Neural cell (in vitro differentiated cells): ENCODE measurements around the gene DEFB131A.
"Not testable (repeated sequence)": the region's sequence is repeated elsewhere in the genome, so short reads cannot be mapped to it uniquely, and the experiment has no call there.

Experiments
- CTCF ChIP-seq: fragments of 450-650 bp; IDR thresholded peaks from 2 replicates; pipeline ENCODE4 v1.5.1; 2014; ENCODE audit warnings: antibody characterized with exemption, mild to moderate bottlenecking, moderate library complexity; ENCODE audit not compliant: poor library complexity, severe bottlenecking
- EP300 ChIP-seq: fragments of 450-650 bp; conservative IDR thresholded peaks from 2 replicates; pipeline ENCODE4 v1.6.1; 2014; ENCODE audit warnings: antibody characterized with exemption, mild to moderate bottlenecking, moderate library complexity; ENCODE audit not compliant: poor library complexity, severe bottlenecking
- EZH2 ChIP-seq: fragments of 200-600, 300-800 bp; shearing (Covaris generic), sonication (generic); IDR thresholded peaks from 2 replicates; pipeline ENCODE4 v1.6.1; 2014; ENCODE audit warnings: antibody characterized with exemption, low read length, borderline replicate concordance, mild to moderate bottlenecking; ENCODE audit not compliant: insufficient read depth, poor library complexity, severe bottlenecking
- POLR2AphosphoS5 ChIP-seq: IDR thresholded peaks from 2 replicates; pipeline ENCODE4 v1.6.1; 2012
- RAD21 ChIP-seq: fragments of 450-650 bp; conservative IDR thresholded peaks from 2 replicates; pipeline ENCODE4 v1.6.1; 2014; ENCODE audit warnings: antibody characterized with exemption, mild to moderate bottlenecking, moderate library complexity
- TF ChIP-seq, protein P1 (sequence below): IDR thresholded peaks from 2 replicates; pipeline ENCODE4 v1.6.1; 2012; ENCODE audit warnings: borderline replicate concordance

DNA sequence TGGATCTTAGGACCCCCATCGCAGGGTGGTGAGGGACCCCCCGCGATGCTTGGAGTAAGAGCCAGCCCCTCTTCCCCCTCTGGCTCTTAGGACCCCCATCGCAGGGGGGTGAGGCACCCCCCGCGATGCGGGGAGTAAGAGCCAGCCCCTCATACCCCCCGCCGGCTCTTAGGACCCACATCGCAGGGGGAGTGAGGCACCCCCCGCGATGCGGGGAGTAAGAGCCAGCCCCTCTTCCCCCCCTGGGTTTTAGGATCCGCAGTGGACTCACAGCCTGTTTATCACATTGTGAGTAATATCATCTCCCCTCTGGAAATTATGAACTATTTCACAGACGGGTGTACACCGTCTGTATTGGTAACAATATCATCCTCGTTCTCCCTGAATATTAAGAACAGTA, 46.8 kb downstream of the DEFB131A start:
- TF ChIP-seq CTCF, POLR2AphosphoS5, RAD21, EZH2, EP300: not testable (repeated sequence)
- TF ChIP-seq, protein P1, sequence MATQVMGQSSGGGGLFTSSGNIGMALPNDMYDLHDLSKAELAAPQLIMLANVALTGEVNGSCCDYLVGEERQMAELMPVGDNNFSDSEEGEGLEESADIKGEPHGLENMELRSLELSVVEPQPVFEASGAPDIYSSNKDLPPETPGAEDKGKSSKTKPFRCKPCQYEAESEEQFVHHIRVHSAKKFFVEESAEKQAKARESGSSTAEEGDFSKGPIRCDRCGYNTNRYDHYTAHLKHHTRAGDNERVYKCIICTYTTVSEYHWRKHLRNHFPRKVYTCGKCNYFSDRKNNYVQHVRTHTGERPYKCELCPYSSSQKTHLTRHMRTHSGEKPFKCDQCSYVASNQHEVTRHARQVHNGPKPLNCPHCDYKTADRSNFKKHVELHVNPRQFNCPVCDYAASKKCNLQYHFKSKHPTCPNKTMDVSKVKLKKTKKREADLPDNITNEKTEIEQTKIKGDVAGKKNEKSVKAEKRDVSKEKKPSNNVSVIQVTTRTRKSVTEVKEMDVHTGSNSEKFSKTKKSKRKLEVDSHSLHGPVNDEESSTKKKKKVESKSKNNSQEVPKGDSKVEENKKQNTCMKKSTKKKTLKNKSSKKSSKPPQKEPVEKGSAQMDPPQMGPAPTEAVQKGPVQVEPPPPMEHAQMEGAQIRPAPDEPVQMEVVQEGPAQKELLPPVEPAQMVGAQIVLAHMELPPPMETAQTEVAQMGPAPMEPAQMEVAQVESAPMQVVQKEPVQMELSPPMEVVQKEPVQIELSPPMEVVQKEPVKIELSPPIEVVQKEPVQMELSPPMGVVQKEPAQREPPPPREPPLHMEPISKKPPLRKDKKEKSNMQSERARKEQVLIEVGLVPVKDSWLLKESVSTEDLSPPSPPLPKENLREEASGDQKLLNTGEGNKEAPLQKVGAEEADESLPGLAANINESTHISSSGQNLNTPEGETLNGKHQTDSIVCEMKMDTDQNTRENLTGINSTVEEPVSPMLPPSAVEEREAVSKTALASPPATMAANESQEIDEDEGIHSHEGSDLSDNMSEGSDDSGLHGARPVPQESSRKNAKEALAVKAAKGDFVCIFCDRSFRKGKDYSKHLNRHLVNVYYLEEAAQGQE: not testable (repeated sequence)
